Measurements from ENCODE around the gene SIGLEC10. TPM values are rescaled to one million over a fixed set of nuclear protein-coding genes. Genes with fewer than 3 reads are reported as not detected.

The SIGLEC10 gene
- total RNA-seq, 4 donors from 2014 or later = 0.87 to 1.3 (median 0.98) TPM; not detected in 1

DNA sequence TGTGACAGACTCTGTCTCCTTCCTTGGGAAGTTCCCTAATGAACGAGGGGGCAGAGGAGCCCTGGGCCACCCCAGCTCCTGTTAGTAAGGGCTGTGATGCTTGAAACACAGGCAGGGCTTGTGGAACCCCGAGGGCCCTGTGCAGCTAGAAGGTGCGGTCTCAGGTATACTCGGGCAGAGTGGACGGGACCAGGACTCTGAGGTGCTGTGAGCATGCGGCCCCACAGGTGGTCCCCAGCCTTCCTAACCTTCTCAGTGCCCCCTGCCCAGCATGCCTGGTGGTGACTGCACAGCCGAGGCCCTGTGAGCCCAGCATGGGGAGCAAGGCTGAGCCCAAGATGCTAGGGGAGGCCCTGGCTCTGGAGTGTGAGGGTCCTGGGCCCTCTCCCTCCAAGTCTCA, 44.8 kb upstream of the SIGLEC10 start:
- H3K4me3 ChIP-seq = no peak overlapping the region
- no peaks in the 10 kb centered on the region for H3K4me1 ChIP-seq
- ATAC-seq = no peak
- intact Hi-C loops (cut with DNase I; ENCODE audit: low total_unique reads) (no loop called here), in situ Hi-C loops (cut with MboI; ENCODE audit: low sequenced_read_pairs in 4 of 4) (loop anchor here in 2 of 4 donors (25.0 kb wide), 1 partner anchor 200 kb away; no protein-coding TSS in a partner anchor)
- H3K36me3 ChIP-seq = no peaks in the 10 kb centered on the region
- no peak for TF ChIP-seq POLR2A (IDR thresholded peaks at IDR 0.05)
- TF ChIP-seq, protein P1, sequence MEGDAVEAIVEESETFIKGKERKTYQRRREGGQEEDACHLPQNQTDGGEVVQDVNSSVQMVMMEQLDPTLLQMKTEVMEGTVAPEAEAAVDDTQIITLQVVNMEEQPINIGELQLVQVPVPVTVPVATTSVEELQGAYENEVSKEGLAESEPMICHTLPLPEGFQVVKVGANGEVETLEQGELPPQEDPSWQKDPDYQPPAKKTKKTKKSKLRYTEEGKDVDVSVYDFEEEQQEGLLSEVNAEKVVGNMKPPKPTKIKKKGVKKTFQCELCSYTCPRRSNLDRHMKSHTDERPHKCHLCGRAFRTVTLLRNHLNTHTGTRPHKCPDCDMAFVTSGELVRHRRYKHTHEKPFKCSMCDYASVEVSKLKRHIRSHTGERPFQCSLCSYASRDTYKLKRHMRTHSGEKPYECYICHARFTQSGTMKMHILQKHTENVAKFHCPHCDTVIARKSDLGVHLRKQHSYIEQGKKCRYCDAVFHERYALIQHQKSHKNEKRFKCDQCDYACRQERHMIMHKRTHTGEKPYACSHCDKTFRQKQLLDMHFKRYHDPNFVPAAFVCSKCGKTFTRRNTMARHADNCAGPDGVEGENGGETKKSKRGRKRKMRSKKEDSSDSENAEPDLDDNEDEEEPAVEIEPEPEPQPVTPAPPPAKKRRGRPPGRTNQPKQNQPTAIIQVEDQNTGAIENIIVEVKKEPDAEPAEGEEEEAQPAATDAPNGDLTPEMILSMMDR (IDR thresholded peaks at IDR 0.05 in 4 of 5, conservative IDR thresholded peaks at IDR 0.05 in 1 of 5) = no peak
- DNase-seq = no peak
- no peaks in the 10 kb centered on the region for H3K9me3 ChIP-seq
- H3K27me3 ChIP-seq = peaks cover 4 to 5% (median 4%) of the 10 kb centered on the region in 3 donors
- no peak overlapping the region for H3K27ac ChIP-seq

DNA sequence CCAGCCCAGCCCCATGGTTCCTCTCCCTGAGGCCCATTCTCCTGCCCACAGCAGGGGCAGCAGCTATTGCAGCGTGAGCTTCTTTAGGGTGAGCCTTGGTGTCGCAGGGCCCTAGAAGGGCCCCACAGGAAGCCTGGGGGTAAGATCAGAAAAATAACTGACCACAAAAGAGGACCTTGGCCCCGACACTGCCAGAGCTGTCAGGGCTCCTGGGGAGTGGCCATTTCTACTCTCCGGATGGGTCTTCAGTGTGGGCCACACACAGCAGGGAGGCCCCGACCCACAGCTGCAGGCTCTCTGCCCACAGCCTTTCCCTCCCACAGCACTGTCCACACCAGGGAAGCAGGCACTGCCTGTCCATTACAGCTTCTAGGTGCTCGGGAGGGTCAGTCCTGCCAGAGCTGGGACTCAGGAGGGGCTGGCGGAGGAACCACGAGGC, 44.3 kb upstream of the SIGLEC10 start:
- H3K4me1 ChIP-seq = no peaks in the 10 kb centered on the region
- no peaks in the 10 kb centered on the region for H3K36me3 ChIP-seq
- intact Hi-C loops (cut with DNase I; ENCODE audit: low total_unique reads) (no loop called here), in situ Hi-C loops (cut with MboI; ENCODE audit: low sequenced_read_pairs in 4 of 4) (loop anchor here in 2 of 4 donors (25.0 kb wide), 1 partner anchor 201 kb away; no protein-coding TSS in a partner anchor)
- no peak for TF ChIP-seq POLR2A (IDR thresholded peaks at IDR 0.05)
- TF ChIP-seq, protein P1 (IDR thresholded peaks at IDR 0.05 in 4 of 5, conservative IDR thresholded peaks at IDR 0.05 in 1 of 5) = no peak
- peaks cover 4 to 5% (median 4%) of the 10 kb centered on the region in 3 donors for H3K27me3 ChIP-seq
- no peak overlapping the region for H3K27ac ChIP-seq
- no peaks in the 10 kb centered on the region for H3K9me3 ChIP-seq
- DNase-seq (peak in 1 of 2 donors; percentile 20), ATAC-seq (no peak)
- H3K4me3 ChIP-seq = no peak overlapping the region

DNA sequence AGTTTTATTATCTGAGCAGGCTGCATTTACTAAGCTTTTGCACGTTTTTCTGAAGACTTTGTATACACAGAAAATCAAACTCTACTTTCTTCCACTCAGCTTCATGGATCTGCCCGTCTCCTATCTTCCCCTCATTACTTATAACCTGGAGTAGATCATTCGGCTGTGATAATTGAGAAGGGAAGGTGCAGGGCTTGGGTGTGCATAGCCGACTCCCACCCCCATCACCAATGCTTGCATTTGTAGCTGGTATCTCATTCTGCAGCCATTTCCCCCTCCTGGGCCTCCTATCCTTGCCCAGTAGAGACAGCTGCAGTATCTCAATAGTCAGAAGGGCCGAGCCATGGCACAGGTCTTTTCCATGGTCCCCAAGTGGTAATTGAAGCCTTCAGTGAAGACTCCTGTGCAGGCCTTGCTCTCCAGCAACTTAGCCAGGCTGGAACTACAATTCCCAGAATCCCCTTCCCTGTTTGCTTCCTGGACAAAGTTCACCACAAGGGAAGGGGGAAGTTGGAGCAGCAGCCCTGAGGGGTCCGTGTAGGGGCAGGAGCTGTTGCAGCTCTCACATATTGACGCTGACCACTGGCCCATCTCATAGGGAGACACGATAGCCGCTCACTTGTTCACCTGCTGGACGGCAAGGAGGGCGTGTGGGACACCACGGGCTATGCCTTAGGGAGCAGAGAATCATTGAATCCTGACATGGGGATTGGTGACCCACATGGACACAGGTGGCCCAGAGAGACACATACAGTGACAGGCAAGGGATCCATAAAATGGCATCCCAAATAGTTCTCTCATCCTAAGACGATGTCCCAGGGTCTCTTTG, 42.9 kb upstream of the SIGLEC10 start:
- intact Hi-C loops (cut with DNase I; ENCODE audit: low total_unique reads) = no loop called here
- H3K36me3 ChIP-seq = no peaks in the 10 kb centered on the region
- DNase-seq = no peak
- H3K9me3 ChIP-seq = no peaks in the 10 kb centered on the region
- no peak for TF ChIP-seq POLR2A (IDR thresholded peaks at IDR 0.05)
- TF ChIP-seq, protein P1 (IDR thresholded peaks at IDR 0.05 in 4 of 5, conservative IDR thresholded peaks at IDR 0.05 in 1 of 5) = no peak
- H3K27ac ChIP-seq = no peak overlapping the region
- no peak for ATAC-seq
- in situ Hi-C loops (cut with MboI; ENCODE audit: low sequenced_read_pairs in 4 of 4) = loop anchor here in 2 of 4 donors (25.0 kb wide), 1 partner anchor 202 kb away; no protein-coding TSS in a partner anchor
- no peaks in the 10 kb centered on the region for H3K4me1 ChIP-seq
- H3K27me3 ChIP-seq = peaks cover 4 to 5% (median 4%) of the 10 kb centered on the region in 3 donors
- H3K4me3 ChIP-seq = no peak overlapping the region

- intact Hi-C loops (cut with DNase I; ENCODE audit: low total_unique reads) (no loop called here), in situ Hi-C loops (cut with MboI; ENCODE audit: low sequenced_read_pairs in 4 of 4) (loop anchor here in 2 of 4 donors (25.0 kb wide), 1 partner anchor 203 kb away; no protein-coding TSS in a partner anchor)
- Histone ChIP-seq H3K36me3 (no peaks in the 10 kb centered on the region), H3K4me3 (no peak overlapping the region), H3K27ac (no peak overlapping the region), H3K9me3 (no peaks in the 10 kb centered on the region), H3K4me1 (no peaks in the 10 kb centered on the region), H3K27me3 (peaks cover 4 to 5% (median 4%) of the 10 kb centered on the region in 3 donors)
- DNase-seq (no peak), ATAC-seq (no peak)
- TF ChIP-seq, protein P1 (IDR thresholded peaks at IDR 0.05 in 4 of 5, conservative IDR thresholded peaks at IDR 0.05 in 1 of 5) = no peak
- TF ChIP-seq POLR2A (IDR thresholded peaks at IDR 0.05) = no peak
Measured at GRCh38 chr19:51458899-51459505, 41.6 kb upstream of the SIGLEC10 start.

All from gastrocnemius medialis (tissue), 4 donors.